Thoracic aorta (tissue), 2 donors: ENCODE measurements around the gene MINDY4. TPM values are rescaled to one million over a fixed set of nuclear protein-coding genes. Genes with fewer than 3 reads are reported as not detected.
A peak's percentile ranks its signal among the peaks of the same experiment; 100 is the strongest.

Experiments
- ATAC-seq: fragments of 150-250 bp; one replicate; pipeline ENCODE4 v1.8.0; 2017; ENCODE audit warnings: low read depth; ENCODE audit not compliant: insufficient number of reproducible peaks, low FRiP score
- DNase-seq: peaks from one replicate; pipeline ENCODE4 v3.0.0-alpha.2; 2020; ENCODE audit warnings: low spot score
- H3K27ac ChIP-seq, 2 donors: fragments of 200-600 bp; sonication (generic); 1 replicate in 1 of 2; 2 replicates in 1 of 2; pipeline ENCODE4 v1.5.1; 2016; ENCODE audit warnings: mild to moderate bottlenecking in 2 of 2, moderate library complexity in 2 of 2
- H3K27me3 ChIP-seq: fragments of 200-600 bp; sonication (generic); replicated peaks from 2 replicates; pipeline ENCODE4 v1.6.0; 2016; ENCODE audit warnings: mild to moderate bottlenecking; ENCODE audit not compliant: insufficient read depth
- H3K36me3 ChIP-seq: fragments of 200-600 bp; sonication (generic); one replicate; pipeline ENCODE4 v1.5.1; 2016
- H3K4me1 ChIP-seq, 2 donors: fragments of 200-600 bp; sonication (generic); 1 replicate in 1 of 2; 2 replicates in 1 of 2; pipeline versions ENCODE4 v1.5.1 to v1.6.0; 2016; ENCODE audit warnings: low read depth in 2 of 2, mild to moderate bottlenecking in 1 of 2; ENCODE audit not compliant: control insufficient read depth in 1 of 2
- H3K4me3 ChIP-seq: fragments of 200-600 bp; sonication (generic); 2 replicates; pipeline ENCODE4 v1.5.1; 2016; ENCODE audit warnings: mild to moderate bottlenecking
- H3K9me3 ChIP-seq: fragments of 200-600 bp; sonication (generic); 2 replicates; pipeline ENCODE4 v1.5.1; 2016
- CTCF ChIP-seq: fragments of 200-600 bp; sonication (generic); IDR thresholded peaks from one replicate; pipeline ENCODE4 v1.5.1; 2019; ENCODE audit warnings: antibody characterized with exemption
- total RNA-seq, 2 donors: library from RNA; depleted of rRNA; stranded (reverse); fragments of >200 nt; gene quantifications; one replicate each; pipeline versions ENCODE4 v1.1.0 to v1.2.3, GENCODE V29; 2016

MINDY4 gene
- total RNA-seq, 2 donors from 2014 or later = 32.0 to 44.0 TPM

DNA sequence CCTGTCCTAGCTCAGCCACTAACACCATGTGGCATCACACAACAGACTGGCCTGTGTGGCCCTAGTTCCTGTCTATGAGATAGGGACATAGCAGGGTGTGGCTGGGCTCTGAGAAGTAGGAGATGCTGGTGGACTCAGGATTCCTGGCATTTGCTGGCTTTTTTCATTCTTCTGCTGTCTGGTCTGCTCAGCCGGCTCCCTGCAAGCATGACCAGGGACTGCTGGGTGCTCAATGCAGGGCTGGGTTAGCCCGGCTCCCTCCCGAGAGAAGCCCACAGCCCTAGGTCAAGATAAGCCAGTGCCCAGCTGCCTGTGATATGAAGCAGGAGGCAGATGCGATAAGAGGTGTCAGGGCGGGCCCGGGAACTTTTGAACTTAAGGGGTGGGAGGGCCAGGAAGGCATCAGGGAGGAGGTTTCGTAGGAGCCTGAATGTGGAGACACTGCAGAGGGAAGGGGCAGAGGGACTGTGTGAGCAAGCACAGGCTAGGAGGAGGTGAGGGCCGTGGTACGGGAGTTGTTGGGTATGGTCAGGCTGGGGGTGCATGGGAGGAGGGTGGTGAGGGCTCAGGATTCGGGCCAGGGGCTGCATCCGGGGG, 143.9 kb downstream of the MINDY4 start:
- H3K27me3 ChIP-seq = no peaks in the 10 kb centered on the region
- ATAC-seq (no peak), DNase-seq (no peak)
- H3K4me3 ChIP-seq = peak overlapping the region; percentile 80
- no peaks in the 10 kb centered on the region for H3K9me3 ChIP-seq
- peaks cover 39 to 60% of the 10 kb centered on the region in 2 donors for H3K4me1 ChIP-seq
- TF ChIP-seq CTCF = no peak
- peak overlapping the region; percentile 89 to 98 for H3K27ac ChIP-seq
- H3K36me3 ChIP-seq = no peaks in the 10 kb centered on the region

- Histone ChIP-seq H3K27ac (peak overlapping the region; percentile 89 to 98), H3K4me3 (peak overlapping the region; percentile 80), H3K4me1 (peaks cover 38 to 60% of the 10 kb centered on the region in 2 donors), H3K27me3 (no peaks in the 10 kb centered on the region), H3K36me3 (no peaks in the 10 kb centered on the region), H3K9me3 (no peaks in the 10 kb centered on the region)
- no peak for ATAC-seq
- no peak for DNase-seq
- TF ChIP-seq CTCF = no peak
Measured at GRCh38 chr7:30915751-30916150, 144.5 kb downstream of the MINDY4 start.

DNA sequence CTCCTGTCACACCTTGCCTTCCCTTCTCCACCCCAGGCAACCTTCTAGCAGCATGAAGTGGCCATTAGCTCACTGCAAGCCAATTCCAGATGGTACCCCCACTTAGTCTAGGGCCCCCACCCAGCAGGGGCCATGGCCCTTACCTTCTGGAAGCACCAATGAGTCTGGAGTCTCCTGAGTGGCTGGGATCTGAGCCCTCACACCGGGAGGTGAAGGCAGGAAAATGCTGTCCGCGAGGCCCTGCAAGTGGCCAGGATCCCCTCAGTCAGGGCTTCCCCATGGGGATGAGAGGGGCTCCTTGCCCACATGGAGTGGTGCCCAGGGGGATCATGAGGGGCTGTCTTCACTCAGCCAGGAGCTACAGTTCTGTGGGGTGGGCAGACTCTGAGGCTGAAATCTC, 145.0 kb downstream of the MINDY4 start:
- DNase-seq (no peak), ATAC-seq (no peak)
- H3K27ac ChIP-seq = peak overlapping the region; percentile 89 to 98
- TF ChIP-seq CTCF = no peak
- peaks cover 34 to 60% of the 10 kb centered on the region in 2 donors for H3K4me1 ChIP-seq
- H3K9me3 ChIP-seq = no peaks in the 10 kb centered on the region
- H3K36me3 ChIP-seq = no peaks in the 10 kb centered on the region
- no peaks in the 10 kb centered on the region for H3K27me3 ChIP-seq
- peak overlapping the region; percentile 80 for H3K4me3 ChIP-seq

DNA sequence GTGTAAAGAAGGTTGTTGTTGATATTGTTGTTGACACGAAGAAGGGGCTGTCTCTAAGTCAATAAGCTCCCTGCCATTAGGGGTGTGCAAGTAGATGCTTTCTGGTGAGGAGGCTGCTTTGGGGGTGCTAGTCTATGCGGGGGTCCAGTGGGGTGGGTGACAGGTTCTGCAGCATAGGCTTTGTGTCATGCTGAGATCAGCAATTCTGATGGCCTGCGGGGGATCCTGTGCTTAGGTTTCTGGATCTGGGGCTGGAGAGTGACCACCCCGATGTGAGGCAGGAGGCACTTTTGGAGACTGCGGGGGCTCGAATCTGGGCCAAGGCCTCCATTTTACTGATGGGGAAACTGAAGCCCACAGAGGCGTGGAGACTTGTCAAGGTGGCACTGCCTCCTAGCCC, 145.6 kb downstream of the MINDY4 start:
- DNase-seq (no peak), ATAC-seq (no peak)
- peak overlapping the region; percentile 80 for H3K4me3 ChIP-seq
- TF ChIP-seq CTCF = no peak
- H3K27me3 ChIP-seq = no peaks in the 10 kb centered on the region
- H3K9me3 ChIP-seq = no peaks in the 10 kb centered on the region
- H3K4me1 ChIP-seq = peaks cover 38 to 65% of the 10 kb centered on the region in 2 donors
- H3K27ac ChIP-seq = peak overlapping the region; percentile 89 to 98
- peaks cover 3% of the 10 kb centered on the region for H3K36me3 ChIP-seq

DNA sequence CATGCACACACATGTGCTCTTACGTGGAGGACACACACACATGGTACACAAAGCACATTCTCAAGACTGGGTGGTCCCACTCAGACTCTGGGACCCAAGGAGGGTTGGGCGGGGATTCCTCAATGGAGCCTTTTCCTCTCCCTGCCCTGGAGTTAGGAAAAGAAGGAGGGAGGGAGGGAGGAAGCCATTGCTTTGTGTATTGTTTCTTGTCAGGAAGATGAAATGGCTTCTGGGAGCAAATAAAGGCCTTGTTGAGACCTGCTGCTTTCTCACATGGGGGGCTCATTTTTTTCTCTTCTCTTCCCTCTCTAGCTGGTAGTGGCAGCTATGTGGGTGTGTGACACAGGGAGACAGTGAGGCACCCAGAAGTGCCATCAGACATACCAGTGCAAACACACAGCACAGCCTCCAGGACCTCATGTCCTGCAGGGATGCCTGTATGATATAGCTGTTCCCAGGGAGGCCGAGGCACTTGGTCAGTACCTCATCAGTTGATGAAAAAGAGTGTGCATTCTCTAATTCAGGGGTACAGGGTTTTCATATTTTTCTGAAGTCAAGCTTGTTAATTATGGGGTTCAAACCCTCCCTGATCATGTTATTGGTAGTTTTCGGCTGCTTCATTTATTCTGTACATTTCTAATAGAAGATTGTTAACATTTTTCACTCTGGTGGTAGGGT, 146.1 kb downstream of the MINDY4 start:
- no peak for TF ChIP-seq CTCF
- H3K4me3 ChIP-seq = peak overlapping the region; percentile 80
- H3K27me3 ChIP-seq = no peaks in the 10 kb centered on the region
- H3K27ac ChIP-seq = peak overlapping the region; percentile 89 to 98
- no peaks in the 10 kb centered on the region for H3K9me3 ChIP-seq
- H3K36me3 ChIP-seq = peaks cover 7% of the 10 kb centered on the region
- ATAC-seq (no peak), DNase-seq (no peak)
- peaks cover 43 to 71% of the 10 kb centered on the region in 2 donors for H3K4me1 ChIP-seq
